ENCODE data around the gene MYBBP1A. TPM values are rescaled to one million over a fixed set of nuclear protein-coding genes. Genes with fewer than 3 reads are reported as not detected.

MYBBP1A gene
- total and polyA plus RNA-seq, 9 of the 15 experiments (the other 6 are each of a cell fraction or from before 2014, with no cell fraction given) = 2.0 to 114 (median 47.2) TPM

DNA sequence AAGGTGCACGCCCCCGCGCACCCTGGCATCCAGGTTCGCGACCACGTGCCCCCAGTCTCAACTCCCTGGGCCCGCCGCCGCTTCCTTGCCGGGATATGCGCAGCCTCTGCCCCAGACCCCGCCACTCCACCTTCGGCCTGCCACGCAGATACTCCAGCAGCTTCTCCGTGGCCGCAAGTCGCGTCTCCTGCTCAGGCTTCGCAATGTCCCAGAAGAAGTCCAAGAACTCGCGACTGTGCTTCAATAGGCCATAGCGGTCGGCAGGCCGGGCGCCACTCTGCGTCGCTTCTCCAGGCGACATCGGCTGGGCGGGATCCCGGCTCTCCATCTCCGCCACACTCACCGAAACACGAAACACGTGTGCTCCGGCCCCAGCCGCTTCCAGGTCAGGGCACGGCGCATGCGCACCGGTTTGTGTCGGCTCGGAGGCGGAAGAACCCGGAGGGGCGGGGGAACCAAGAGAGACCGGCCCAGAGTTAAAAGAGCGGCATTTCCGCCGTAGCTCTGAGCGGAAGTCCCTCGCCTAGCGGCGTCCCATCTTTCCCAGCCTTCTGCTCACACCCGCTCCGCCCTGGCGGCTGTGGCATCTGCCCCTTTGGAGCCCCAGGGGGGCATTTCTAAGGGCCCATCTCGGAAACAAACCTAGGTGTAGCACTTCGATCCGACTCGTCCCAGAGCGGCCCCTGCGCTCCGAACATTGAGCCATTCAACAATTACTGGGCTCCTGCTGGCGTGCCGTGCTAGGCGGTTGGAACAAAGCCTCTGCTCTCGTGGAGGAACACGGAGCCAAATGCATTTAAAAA is at the start of gene MYBBP1A (continued):
- TF ChIP-seq CREB1 (IDR thresholded peaks at IDR 0.05) = no peak
- peak; percentile 55; the same call in 1 of the 2 replicates for TF ChIP-seq CREB1 (CRISPR knock-in tag; IDR thresholded peaks at IDR 0.05)
- no peak for TF ChIP-seq ZNF764 (CRISPR knock-in tag; IDR thresholded peaks at IDR 0.05; ENCODE audit: low read depth)
- TF ChIP-seq ZNF561 (CRISPR knock-in tag; conservative IDR thresholded peaks at IDR 0.05) = no peak
- no peak; the same call in 1 of the 2 replicates for TF ChIP-seq RB1 (IDR thresholded peaks at IDR 0.05; ENCODE audit: low read depth)
- TF ChIP-seq FOXP1 (CRISPR knock-in tag; IDR thresholded peaks at IDR 0.05) = no peak
- TF ChIP-seq, protein P1, sequence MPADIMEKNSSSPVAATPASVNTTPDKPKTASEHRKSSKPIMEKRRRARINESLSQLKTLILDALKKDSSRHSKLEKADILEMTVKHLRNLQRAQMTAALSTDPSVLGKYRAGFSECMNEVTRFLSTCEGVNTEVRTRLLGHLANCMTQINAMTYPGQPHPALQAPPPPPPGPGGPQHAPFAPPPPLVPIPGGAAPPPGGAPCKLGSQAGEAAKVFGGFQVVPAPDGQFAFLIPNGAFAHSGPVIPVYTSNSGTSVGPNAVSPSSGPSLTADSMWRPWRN (IDR thresholded peaks at IDR 0.05; ENCODE audit: low read depth) = no peak
- TF ChIP-seq, protein P2, sequence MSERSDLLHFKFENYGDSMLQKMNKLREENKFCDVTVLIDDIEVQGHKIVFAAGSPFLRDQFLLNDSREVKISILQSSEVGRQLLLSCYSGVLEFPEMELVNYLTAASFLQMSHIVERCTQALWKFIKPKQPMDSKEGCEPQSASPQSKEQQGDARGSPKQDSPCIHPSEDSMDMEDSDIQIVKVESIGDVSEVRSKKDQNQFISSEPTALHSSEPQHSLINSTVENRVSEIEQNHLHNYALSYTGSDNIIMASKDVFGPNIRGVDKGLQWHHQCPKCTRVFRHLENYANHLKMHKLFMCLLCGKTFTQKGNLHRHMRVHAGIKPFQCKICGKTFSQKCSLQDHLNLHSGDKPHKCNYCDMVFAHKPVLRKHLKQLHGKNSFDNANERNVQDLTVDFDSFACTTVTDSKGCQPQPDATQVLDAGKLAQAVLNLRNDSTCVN (CRISPR knock-in tag; IDR thresholded peaks at IDR 0.05) = no peak
- TF ChIP-seq ASH1L (IDR thresholded peaks at IDR 0.05; ENCODE audit: borderline replicate concordance, low read depth, partially characterized antibody) = no peak
- TF ChIP-seq GABPA (tag; conservative IDR thresholded peaks at IDR 0.05; ENCODE audit: low read depth) = peak; percentile 94
- TF ChIP-seq, protein P3, sequence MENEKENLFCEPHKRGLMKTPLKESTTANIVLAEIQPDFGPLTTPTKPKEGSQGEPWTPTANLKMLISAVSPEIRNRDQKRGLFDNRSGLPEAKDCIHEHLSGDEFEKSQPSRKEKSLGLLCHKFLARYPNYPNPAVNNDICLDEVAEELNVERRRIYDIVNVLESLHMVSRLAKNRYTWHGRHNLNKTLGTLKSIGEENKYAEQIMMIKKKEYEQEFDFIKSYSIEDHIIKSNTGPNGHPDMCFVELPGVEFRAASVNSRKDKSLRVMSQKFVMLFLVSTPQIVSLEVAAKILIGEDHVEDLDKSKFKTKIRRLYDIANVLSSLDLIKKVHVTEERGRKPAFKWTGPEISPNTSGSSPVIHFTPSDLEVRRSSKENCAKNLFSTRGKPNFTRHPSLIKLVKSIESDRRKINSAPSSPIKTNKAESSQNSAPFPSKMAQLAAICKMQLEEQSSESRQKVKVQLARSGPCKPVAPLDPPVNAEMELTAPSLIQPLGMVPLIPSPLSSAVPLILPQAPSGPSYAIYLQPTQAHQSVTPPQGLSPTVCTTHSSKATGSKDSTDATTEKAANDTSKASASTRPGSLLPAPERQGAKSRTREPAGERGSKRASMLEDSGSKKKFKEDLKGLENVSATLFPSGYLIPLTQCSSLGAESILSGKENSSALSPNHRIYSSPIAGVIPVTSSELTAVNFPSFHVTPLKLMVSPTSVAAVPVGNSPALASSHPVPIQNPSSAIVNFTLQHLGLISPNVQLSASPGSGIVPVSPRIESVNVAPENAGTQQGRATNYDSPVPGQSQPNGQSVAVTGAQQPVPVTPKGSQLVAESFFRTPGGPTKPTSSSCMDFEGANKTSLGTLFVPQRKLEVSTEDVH (IDR thresholded peaks at IDR 0.05; ENCODE audit: low read depth, partially characterized antibody) = peak; percentile 25
- no peak for TF ChIP-seq KLF13 (tag; IDR thresholded peaks at IDR 0.05; ENCODE audit: borderline replicate concordance, low read depth)
- no peak for TF ChIP-seq ILK (tag; IDR thresholded peaks at IDR 0.05; ENCODE audit: borderline replicate concordance, low read depth)
- no peak for TF ChIP-seq FUS (optimal IDR thresholded peaks at IDR 0.05; ENCODE audit: low read depth, low read length)
- TF ChIP-seq, protein P4, sequence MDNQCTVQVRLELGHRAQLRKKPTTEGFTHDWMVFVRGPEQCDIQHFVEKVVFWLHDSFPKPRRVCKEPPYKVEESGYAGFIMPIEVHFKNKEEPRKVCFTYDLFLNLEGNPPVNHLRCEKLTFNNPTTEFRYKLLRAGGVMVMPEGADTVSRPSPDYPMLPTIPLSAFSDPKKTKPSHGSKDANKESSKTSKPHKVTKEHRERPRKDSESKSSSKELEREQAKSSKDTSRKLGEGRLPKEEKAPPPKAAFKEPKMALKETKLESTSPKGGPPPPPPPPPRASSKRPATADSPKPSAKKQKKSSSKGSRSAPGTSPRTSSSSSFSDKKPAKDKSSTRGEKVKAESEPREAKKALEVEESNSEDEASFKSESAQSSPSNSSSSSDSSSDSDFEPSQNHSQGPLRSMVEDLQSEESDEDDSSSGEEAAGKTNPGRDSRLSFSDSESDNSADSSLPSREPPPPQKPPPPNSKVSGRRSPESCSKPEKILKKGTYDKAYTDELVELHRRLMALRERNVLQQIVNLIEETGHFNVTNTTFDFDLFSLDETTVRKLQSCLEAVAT (IDR thresholded peaks at IDR 0.05) = no peak
- no peak for TF ChIP-seq KAT8 (IDR thresholded peaks at IDR 0.05; ENCODE audit: low read depth)

All from K562 (cell line).